Measurements from ENCODE around the gene PTP4A1.

The PTP4A1 gene

DNA sequence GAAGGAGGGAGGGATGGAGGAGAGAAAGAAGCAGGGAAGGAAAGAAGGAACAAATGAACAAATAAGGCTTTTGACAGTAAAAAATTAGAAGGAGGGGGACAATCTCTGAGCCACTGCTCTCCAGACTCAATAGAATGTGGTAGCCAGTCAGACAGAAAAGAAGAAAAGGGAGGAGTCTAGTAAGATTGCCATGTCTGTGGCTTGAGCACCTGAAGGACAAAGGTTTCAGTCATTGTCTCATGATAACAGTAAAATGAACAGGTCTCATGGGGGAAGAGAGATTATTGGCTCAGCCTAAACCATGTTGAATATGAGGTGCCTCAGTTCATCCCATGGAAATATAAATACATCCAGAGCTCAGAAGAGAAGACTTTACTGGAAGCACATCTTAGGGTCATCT lies 14.0 kb upstream of the PTP4A1 start:
- DNase-seq = no peak

GRCh38 chr6:63560801-63561287 lies 11.4 kb upstream of the PTP4A1 start:
- no peak for DNase-seq

GRCh38 chr6:63561288-63561687 lies 11.0 kb upstream of the PTP4A1 start:
- DNase-seq = no peak

DNA sequence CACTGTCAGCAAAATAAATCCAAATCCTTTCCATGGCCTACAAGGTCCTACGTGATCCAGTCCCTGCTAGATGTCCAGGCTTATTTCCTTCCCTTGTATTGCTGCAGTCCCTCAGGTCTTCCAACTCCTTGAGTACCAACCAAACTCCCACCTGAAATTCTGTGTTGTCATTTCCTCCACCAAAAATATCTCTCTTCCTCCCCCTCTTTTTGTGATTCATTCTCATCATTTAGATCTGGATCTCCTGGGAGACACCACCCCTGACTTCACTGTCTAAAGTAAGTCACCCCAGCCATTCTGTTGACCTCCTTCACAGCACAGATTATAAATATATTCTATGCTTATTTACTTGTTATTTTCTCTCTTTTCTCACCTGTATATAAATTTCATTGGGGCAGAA lies 9.0 kb upstream of the PTP4A1 start:
- DNase-seq = no peak

DNA sequence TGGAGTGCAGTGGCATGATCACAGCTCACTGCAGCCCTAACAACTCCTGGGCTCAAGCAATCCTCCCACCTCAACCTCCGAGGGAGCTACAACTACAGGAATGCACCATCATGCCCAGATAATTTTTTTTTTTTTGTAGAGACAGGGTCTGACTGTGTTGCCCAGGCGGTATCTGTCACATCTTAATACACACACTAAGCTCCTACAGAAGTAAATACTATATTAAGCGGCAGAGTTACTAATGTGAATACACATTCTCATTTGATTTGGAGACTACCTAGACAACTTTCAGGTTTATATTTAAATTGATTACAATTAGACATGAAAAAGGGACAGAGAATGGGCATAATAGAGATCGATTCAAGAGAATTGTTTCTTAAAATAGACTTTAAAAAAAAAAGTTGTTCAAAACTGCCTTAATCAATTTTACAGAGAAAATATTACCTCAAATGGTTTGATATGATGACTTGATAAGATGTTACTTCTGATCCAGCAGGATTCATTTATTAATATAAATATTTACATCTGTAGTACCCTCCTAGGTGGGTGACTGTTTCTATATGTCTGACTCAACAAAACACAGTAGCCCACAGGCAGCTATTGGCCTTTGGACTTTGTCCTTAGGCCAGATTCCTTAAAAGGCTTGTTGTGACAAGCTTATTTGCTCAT lies 7.1 kb upstream of the PTP4A1 start:
- DNase-seq = no peak

DNA sequence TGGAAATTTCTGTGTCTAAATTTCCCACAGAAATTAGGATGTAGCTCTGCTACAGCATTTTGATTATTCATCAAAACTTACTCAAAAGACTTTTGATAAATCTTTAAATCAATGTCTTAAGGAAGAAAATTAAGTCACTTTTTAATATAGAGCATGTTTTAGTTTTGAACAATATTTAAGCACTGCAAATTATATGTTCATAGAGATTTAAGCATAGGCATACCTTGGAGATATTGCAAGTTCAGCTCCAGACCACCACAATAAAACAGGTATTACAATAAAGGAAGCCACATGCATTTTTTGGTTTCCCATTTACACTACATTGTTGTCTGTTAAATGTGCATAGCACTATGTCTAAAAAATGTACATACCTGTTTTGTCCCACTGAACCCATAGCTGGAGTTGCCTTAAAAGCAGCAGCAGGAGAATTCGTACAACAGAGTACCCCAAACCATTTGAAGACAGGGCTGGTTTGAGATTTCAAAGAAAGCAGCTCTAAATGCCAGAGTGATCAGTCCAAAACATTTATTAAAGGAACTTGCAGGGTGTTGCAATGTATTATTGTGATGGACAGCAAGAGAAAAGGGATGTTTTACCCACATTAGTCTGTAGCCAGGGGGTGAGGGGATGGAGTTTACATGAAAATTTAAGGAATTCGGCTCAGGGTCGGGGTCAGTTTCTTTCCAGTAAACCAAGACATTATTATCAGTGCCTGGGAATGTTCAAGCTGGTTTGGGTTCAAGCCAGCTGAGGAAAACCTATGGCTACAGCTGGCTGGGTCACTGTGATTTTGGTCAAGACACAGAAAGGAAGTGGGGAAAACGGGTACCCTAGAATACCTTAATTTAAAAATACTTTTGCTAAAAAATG lies 6.3 kb upstream of the PTP4A1 start:
- DNase-seq = no peak

- DNase-seq = no peak
Observed at GRCh38 chr6:63567966-63568365, 4.3 kb upstream of the PTP4A1 start.

DNA sequence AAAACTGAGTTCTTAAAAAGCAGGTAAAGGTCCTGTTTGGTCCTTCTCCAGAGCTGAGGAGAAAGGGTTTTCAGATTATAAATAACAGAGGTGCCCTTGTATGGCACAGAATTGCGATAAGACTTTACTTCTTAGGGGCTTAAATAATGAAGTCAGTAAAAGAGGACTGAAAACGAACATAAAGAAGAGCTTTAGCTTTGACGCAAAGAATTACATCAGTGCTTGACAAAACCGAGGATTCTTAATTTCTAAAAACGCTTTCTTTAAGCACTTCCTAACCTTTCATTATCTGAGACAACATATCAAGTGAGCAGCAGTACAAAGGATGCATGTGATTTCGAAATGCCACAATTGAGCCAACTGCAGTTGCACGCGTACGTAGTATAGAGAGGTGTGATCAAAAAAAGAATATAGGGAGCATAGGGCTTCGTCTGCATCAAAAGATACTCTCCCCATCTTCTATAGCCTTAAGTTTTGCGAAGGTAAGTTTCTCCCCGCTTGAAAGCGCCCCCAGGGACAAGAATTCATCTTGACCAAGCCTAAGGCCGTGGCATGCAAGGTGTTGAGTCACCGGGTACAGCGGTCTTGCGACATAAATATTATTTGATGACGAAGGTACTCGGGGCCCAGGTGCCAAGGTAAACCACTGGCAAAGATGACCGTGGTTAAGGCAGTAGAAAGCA lies 778 bp upstream of the PTP4A1 start:
- peak; percentile 58 to 75 for DNase-seq

DNA sequence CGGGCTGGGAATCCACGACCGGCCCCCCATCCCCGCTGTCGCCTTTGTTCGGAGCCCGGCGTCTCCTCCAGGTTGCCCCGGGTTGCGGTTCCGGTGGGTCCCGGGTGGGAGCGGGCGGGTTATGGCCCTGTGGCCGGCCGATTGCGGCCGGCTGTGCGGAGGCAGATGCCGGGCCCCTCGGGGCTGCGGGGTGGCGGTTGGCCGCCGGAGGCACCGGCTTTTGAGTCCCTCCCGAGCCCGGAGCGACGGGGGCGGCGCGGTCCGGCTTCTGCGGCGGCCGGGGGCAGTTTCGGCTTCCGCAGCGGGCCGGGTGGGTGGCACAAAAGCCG lies 431 bp downstream of the PTP4A1 start:
- DNase-seq = no peak

- peak; percentile 37 to 52 for DNase-seq
Observed at GRCh38 chr6:63573076-63573898, 1.0 kb downstream of the PTP4A1 start.

DNA sequence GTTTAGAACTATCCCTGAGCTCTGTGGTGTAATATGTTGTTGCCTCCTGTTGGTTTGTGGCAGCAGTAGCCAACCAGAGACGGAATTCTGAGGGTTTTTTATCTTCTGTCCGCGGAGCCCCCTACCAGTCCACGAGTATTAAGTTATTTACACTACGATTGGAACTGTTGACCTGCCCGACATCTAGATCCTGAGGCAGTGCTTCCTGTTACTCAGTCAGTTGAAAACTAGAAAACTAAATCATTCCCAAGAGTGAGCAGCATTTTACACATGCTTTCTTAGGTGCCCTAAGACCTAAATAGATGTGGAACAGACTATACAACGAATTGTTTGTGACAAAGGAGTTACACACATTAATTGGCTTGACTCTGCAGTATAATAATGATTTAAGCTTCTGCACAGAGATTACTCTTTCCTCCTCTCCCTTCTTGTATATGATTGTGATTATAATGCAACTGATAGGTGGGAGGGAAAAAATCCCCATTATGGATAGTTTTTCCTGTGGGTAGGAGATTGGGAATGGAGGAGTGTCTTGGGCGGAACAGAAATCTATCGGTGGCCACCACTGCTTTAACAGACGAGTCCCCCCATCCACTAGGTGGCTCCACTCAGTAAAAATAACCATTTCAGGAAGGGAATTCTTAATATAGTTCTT lies 1.7 kb downstream of the PTP4A1 start:
- DNase-seq = peak; percentile 80 to 90

- DNase-seq = no peak
Observed at GRCh38 chr6:63574554-63574900, 2.2 kb downstream of the PTP4A1 start.

DNA sequence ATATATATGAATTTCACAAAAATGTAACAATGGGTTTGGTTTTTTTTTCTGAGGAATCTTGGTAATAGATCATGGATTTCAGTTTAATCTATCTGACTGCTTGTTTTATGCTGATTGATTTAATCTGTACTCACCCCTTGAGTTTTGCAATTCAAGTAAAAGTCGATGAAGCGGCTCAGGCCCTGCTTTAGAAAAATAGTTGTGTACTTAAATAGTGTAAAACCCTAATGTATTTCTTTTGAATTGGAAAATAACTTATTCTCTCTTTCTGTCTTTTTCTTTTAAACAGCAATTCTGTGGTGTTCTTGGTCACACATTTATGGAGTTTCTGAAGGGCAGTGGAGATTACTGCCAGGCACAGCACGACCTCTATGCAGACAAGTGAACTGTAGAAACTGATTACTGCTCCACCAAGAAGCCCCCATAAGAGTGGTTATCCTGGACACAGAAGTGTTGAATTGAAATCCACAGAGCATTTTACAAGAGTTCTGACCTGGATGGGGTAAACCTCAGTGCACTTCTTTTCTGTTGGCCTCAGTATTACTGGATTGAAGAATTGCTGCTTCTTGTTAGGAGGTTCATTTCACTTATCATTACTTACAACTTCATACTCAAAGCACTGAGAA lies 4.0 kb downstream of the PTP4A1 start:
- DNase-seq = no peak

- DNase-seq = no peak
Observed at GRCh38 chr6:63576985-63577712, 4.9 kb downstream of the PTP4A1 start.

GRCh38 chr6:63578757-63579156 lies 6.5 kb downstream of the PTP4A1 start:
- DNase-seq = no peak

DNA sequence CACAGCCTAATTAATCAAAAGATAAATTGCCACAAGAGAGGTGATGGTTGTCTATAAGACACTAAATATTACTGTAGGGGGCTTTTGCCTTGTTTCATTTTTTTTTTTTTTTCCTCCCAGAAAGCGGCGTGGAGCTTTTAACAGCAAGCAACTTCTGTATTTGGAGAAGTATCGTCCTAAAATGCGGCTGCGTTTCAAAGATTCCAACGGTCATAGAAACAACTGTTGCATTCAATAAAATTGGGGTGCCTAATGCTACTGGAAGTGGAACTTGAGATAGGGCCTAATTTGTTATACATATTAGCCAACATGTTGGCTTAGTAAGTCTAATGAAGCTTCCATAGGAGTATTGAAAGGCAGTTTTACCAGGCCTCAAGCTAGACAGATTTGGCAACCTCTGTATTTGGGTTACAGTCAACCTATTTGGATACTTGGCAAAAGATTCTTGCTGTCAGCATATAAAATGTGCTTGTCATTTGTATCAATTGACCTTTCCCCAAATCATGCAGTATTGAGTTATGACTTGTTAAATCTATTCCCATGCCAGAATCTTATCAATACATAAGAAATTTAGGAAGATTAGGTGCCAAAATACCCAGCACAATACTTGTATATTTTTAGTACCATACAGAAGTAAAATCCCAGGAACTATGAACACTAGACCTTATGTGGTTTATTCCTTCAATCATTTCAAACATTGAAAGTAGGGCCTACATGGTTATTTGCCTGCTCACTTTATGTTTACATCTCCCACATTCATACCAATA lies 7.8 kb downstream of the PTP4A1 start:
- no peak for DNase-seq

- DNase-seq = no peak
Observed at GRCh38 chr6:63580704-63580961, 8.4 kb downstream of the PTP4A1 start.

DNA sequence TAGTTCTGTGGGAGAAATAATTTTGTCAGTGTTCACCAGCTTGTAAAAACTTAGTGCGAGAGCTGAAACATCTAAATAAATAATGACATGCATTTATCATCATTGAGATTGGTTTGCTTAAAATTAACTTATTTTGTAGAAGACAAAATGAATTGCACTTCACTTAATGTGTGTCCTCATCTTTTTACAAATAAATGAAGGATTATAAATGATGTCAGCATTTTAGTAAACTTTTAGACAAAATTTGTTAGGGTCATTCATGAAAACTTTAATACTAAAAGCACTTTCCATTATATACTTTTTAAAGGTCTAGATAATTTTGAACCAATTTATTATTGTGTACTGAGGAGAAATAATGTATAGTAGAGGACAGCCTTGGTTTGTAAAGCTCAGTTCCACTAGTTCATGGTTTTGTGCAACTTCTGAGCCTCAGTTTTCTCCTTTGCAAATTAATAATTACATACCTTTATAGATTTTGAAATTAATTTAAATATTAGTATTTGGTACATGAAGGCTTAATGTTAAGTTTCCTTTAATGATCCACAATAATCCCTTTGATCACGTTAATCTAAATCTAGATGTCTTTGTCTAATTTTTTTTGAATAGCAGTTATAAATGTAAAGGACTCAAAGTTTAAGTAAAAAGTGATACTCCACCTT lies 9.2 kb downstream of the PTP4A1 start:
- no peak for DNase-seq

GRCh38 chr6:63582579-63583231 lies 10.4 kb downstream of the PTP4A1 start:
- no peak for DNase-seq

DNA sequence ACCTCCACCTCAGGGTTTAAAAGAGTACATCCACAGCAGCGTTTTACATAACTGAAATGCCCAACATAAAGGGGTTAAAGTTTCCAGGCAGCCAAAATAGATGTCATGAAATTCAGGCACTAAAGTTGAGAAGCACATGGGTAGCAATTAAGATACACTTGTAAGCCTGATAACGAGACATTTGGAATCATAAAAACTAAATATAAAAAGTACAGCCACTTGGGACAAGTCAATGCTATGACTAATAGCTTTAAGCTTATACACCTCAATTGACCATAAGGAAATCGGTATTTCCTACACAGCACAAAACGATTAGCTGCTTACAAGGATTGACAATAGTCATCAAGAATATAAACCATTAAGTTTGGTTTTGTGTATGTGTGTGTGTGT lies 11.8 kb downstream of the PTP4A1 start:
- no peak for DNase-seq
